HG02798 (cell line): ENCODE data around the gene ZNF117.
A peak's percentile ranks its signal among the peaks of the same experiment; 100 is the strongest.
"Not testable (repeated sequence)": the region's sequence is repeated elsewhere in the genome, so short reads cannot be mapped to it uniquely, and the experiment has no call there.

Source experiments
- ATAC-seq: cut with Tn5 transposase; IDR thresholded peaks from one replicate; pipeline ENCODE4 v1.9.1; 2021; ENCODE audit warnings: mild to moderate bottlenecking; ENCODE audit not compliant: unreplicated experiment, poor library complexity

ZNF117 gene

GRCh38 chr7:64997164-64997908, 6.5 kb upstream of the ZNF117 start:
- ATAC-seq, result no peak

GRCh38 chr7:64996305-64996704, 5.5 kb upstream of the ZNF117 start:
- ATAC-seq, result no peak

- ATAC-seq, result no peak
Observed at GRCh38 chr7:64993901-64994300, 3.1 kb upstream of the ZNF117 start.

- ATAC-seq, result no peak
Observed at GRCh38 chr7:64992971-64993370, 2.1 kb upstream of the ZNF117 start.

GRCh38 chr7:64990216-64990615, 620 bp downstream of the ZNF117 start:
- no peak for ATAC-seq

GRCh38 chr7:64978497-64979203, 12.2 kb downstream of the ZNF117 start:
- ATAC-seq, result no peak

DNA sequence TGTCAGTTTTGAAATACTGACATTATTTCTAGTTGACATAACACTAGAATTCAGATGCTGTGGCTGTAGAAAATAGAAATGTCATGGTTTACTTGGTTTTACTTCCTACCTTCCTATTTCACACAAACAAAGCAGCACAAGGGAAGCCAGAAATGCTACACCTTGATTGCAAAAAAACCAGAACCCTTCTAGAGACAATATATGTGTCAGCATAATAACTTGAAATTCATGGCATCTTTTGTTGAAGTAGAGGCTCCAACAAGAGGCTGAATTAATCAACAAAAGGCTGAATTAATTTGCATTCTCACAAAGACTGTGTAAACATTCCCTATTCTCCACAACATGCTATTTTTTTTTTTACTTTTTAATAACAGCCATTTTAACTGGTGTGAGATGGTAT, 25.2 kb downstream of the ZNF117 start:
- no peak for ATAC-seq

DNA sequence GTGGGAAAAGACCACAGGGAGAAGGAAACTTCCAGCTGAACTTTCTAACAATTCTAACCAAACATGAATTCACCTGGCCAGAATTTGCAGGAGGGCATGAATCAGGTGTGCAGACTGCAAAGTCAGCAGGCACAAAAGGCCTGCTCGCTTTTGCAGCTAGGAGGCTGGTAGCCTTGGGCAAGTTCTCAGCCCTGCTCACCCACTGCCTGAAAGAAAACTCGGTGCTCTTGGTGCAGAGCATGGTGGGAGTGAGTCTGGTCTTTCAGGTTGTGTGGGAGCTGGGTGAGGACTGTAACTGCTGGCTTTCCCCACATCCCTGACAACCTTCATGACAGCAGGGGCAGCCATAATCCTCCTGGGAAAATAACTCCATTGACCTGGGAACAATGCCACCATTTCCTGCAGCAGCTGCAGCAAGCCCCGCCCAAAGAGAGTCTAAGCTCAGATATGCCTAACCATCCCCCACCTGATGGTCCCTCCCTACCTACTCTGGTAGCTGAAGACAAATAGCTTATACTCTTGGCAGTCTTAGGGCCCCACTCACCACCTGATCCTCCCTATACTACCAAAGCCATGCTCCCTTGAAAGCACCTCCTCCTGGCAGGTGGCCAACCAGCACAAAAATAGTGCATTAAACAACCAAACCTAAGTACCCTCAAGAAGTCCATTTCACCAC, 31.6 kb downstream of the ZNF117 start:
- ATAC-seq, result no peak

DNA sequence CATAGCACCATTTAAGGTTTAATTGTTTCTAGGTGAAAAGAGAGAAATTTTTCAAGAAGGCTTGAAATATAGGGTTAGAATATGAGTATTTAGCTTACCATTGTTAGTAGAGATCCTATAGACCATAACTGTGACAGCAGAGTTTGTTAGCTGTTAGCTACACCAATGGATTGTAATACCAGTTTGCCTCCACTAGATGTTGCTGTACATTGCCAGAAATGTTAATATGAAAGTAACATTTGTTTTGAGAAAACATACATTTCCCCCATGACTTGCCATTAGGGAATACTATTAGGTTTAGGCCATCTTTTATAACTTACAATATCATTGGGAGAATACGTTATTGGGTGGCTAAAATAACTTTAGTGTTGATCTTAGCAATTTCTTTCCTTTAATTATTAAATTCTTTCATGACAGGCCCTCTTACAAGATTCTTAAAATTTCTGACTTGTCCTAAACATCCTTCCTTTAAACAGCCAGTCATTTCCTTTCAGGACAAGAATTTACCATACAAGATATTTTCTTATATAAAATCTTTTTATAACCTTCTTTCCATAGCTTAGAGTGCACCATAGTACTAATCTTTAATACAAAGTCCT, 39.5 kb downstream of the ZNF117 start:
- ATAC-seq, result peak; percentile 49

DNA sequence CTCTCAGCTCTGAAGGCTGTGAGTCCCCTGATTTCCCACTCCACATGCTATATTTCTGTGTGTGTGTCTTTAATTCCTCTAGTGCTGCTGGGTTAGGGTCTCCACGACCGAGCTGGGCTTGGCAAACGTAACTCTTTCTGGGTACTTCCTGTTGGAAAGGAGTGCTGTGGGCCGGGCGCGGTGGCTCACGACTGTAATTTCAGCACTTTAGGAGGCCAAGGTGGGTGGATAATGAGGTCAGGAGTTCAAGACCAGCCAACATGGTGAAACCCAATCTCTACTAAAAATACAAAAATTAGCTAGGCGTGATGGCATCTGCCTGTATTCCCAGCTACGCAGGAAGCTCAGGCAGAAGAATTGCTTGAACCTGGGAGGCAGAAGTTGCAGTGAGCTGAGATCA, 40.2 kb downstream of the ZNF117 start:
- not testable (repeated sequence) for ATAC-seq

- not testable (repeated sequence) for ATAC-seq
Observed at GRCh38 chr7:64948774-64949173, 42.1 kb downstream of the ZNF117 start.

DNA sequence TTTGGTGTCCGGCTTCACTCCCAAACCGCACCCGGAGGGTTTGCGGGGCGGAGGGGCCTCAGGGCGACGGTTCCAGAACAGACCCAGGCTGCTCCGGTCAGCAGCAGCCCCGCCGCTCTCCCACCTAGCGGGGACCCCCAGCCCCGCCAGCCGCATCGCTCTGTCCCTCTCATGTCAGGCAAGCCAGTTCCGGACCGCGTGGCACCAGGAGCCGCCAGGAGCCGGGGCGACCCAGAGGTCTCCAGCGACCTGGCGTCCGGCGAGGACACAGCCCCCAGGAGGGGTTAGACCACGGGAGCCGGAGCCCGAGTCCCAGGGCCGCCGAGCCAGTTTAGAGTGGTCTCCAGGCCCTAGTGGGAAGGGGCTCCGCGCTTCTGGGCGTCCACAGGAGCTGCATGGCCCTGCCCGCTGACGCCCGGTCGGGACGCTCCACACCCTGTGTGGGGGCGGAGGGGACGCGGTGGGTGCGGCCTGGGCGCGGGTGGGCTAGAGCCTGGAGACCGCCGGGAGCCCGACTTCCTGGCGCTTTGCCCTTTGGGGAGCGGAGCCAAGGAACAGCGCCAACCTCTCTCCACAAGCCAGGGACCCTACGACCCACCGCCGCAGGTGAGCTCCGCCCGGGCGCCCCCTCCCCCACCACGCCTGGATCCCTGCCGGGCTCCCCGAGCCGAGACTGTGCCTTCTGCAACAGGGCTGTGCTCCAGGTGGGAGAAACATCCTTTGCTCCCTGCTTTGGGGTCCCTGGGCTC, 43.4 kb downstream of the ZNF117 start:
- ATAC-seq, result no peak

GRCh38 chr7:64946772-64947171, 44.1 kb downstream of the ZNF117 start:
- no peak for ATAC-seq

GRCh38 chr7:64945503-64946175, 45.2 kb downstream of the ZNF117 start:
- ATAC-seq, result no peak

- ATAC-seq, result not testable (repeated sequence)
Observed at GRCh38 chr7:64944667-64945502, 46.0 kb downstream of the ZNF117 start.

- ATAC-seq, result not testable (repeated sequence)
Observed at GRCh38 chr7:64940021-64940420, 50.8 kb downstream of the ZNF117 start.

DNA sequence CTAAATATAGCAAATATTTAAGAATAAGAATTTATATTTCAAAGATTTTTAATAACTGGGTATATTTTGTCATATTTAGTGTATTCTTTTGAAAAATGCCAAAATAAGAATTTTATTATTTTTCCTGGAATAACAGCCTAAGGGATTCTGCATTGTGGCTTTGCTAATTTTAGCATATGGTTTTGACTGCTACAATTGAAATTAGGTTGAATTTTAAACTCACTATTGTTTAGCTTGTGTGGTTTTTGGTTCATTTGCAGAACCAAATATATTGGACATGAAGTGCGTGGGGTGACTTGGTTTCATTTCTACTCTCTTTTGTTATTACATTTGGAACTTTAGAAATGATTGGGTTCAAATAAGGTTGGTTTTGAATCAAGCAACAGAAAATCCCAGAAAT, 52.3 kb downstream of the ZNF117 start:
- ATAC-seq, result no peak

DNA sequence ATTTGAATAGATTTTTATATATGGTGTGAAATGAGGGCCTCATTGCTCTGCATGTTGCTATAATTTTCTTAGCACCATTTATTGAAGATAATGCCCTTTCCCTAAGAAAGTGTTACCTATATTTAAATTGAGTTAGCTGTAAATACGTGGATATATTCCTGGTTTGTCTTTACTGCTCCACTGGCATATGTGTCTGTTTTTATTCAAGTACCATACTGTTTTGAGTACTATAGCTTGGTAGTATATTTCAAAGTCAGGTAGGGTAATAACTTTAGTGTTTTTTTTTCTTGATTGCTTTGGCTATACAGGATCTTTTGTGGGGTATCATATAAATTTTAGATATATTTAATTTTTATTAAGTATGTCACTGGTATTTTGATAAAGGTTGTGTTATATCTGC, 56.4 kb downstream of the ZNF117 start:
- ATAC-seq, result no peak
